ENCODE data around the gene FN1.
A peak's percentile ranks its signal among the peaks of the same experiment; 100 is the strongest.
"Not testable (repeated sequence)": the region's sequence is repeated elsewhere in the genome, so short reads cannot be mapped to it uniquely, and the experiment has no call there.

FN1 gene

GRCh38 chr2:215410181-215410931 is 25.5 kb downstream of the FN1 start:
- DNase-seq: not testable (repeated sequence)

GRCh38 chr2:215409331-215410127 is 26.3 kb downstream of the FN1 start:
- peak overlapping the region; percentile 73 for H3K27ac Mint-ChIP-seq
- H3K4me3 Mint-ChIP-seq: no peak overlapping the region
- ATAC-seq (peak; percentile 88), DNase-seq (peak; percentile 49)
- no peaks in the 10 kb centered on the region for H3K36me3 Mint-ChIP-seq (ENCODE audit: low read depth)
- peaks cover 41% of the 10 kb centered on the region for H3K27me3 Mint-ChIP-seq
- peaks cover 26% of the 10 kb centered on the region for H3K4me1 Mint-ChIP-seq
- no peaks in the 10 kb centered on the region for H3K9me3 Mint-ChIP-seq

More at GRCh38 chr2:215410181-215410931, 25.5 kb downstream of the FN1 start:
- ATAC-seq; H3K27ac Mint-ChIP-seq; H3K36me3 Mint-ChIP-seq (ENCODE audit: low read depth); H3K4me3 Mint-ChIP-seq; H3K9me3 Mint-ChIP-seq: not testable (repeated sequence)
- Mint-ChIP-seq H3K27me3 (peaks cover 48% of the 10 kb centered on the region), H3K4me1 (peaks cover 26% of the 10 kb centered on the region)

- H3K27me3 Mint-ChIP-seq: peaks cover 35% of the 10 kb centered on the region
- H3K36me3 Mint-ChIP-seq (ENCODE audit: low read depth); H3K27ac Mint-ChIP-seq; H3K9me3 Mint-ChIP-seq; ATAC-seq; DNase-seq; H3K4me3 Mint-ChIP-seq: not testable (repeated sequence)
- peaks cover 26% of the 10 kb centered on the region for H3K4me1 Mint-ChIP-seq
Measured at GRCh38 chr2:215408441-215408840, 27.4 kb downstream of the FN1 start.

GRCh38 chr2:215407590-215408264 is 28.1 kb downstream of the FN1 start:
- Mint-ChIP-seq H3K4me3 (no peak overlapping the region), H3K9me3 (no peaks in the 10 kb centered on the region), H3K27me3 (peaks cover 30% of the 10 kb centered on the region), H3K27ac (no peak overlapping the region), H3K36me3 (ENCODE audit: low read depth) (no peaks in the 10 kb centered on the region), H3K4me1 (peaks cover 26% of the 10 kb centered on the region)
- ATAC-seq (no peak), DNase-seq (no peak)

GRCh38 chr2:215407061-215407460 is 28.8 kb downstream of the FN1 start:
- no peak for ATAC-seq
- H3K9me3 Mint-ChIP-seq: no peaks in the 10 kb centered on the region
- no peak for DNase-seq
- H3K36me3 Mint-ChIP-seq (ENCODE audit: low read depth): no peaks in the 10 kb centered on the region
- H3K4me1 Mint-ChIP-seq: peaks cover 26% of the 10 kb centered on the region
- H3K27me3 Mint-ChIP-seq: peaks cover 26% of the 10 kb centered on the region
- H3K27ac Mint-ChIP-seq: no peak overlapping the region
- no peak overlapping the region for H3K4me3 Mint-ChIP-seq

- Mint-ChIP-seq H3K4me1 (peaks cover 22% of the 10 kb centered on the region), H3K27me3 (peaks cover 25% of the 10 kb centered on the region), H3K9me3 (no peaks in the 10 kb centered on the region), H3K4me3 (no peak overlapping the region), H3K27ac (no peak overlapping the region), H3K36me3 (ENCODE audit: low read depth) (no peaks in the 10 kb centered on the region)
- ATAC-seq: no peak
- no peak for DNase-seq
Measured at GRCh38 chr2:215405722-215406581, 29.9 kb downstream of the FN1 start.

- Mint-ChIP-seq H3K36me3 (ENCODE audit: low read depth) (no peaks in the 10 kb centered on the region), H3K27ac (no peak overlapping the region), H3K27me3 (peaks cover 22% of the 10 kb centered on the region), H3K4me3 (no peak overlapping the region), H3K4me1 (peaks cover 7% of the 10 kb centered on the region), H3K9me3 (no peaks in the 10 kb centered on the region)
- no peak for ATAC-seq
- no peak for DNase-seq
Measured at GRCh38 chr2:215404348-215405012, 31.4 kb downstream of the FN1 start.

GRCh38 chr2:215403441-215404347 is 32.2 kb downstream of the FN1 start:
- no peaks in the 10 kb centered on the region for H3K36me3 Mint-ChIP-seq (ENCODE audit: low read depth)
- ATAC-seq: no peak
- H3K27me3 Mint-ChIP-seq: peaks cover 18% of the 10 kb centered on the region
- DNase-seq: no peak
- H3K9me3 Mint-ChIP-seq: no peaks in the 10 kb centered on the region
- H3K4me3 Mint-ChIP-seq: no peak overlapping the region
- no peak overlapping the region for H3K27ac Mint-ChIP-seq
- H3K4me1 Mint-ChIP-seq: no peaks in the 10 kb centered on the region

- ATAC-seq: no peak
- Mint-ChIP-seq H3K27ac (no peak overlapping the region), H3K27me3 (peaks cover 10% of the 10 kb centered on the region), H3K36me3 (ENCODE audit: low read depth) (no peaks in the 10 kb centered on the region), H3K9me3 (no peaks in the 10 kb centered on the region), H3K4me1 (no peaks in the 10 kb centered on the region), H3K4me3 (no peak overlapping the region)
- DNase-seq: no peak
Measured at GRCh38 chr2:215401896-215402379, 33.9 kb downstream of the FN1 start.

GRCh38 chr2:215399067-215399716 is 36.7 kb downstream of the FN1 start:
- Mint-ChIP-seq H3K9me3 (no peaks in the 10 kb centered on the region), H3K36me3 (ENCODE audit: low read depth) (no peaks in the 10 kb centered on the region), H3K4me1 (no peaks in the 10 kb centered on the region), H3K4me3 (no peak overlapping the region), H3K27ac (no peak overlapping the region), H3K27me3 (peaks cover 8% of the 10 kb centered on the region)
- DNase-seq (no peak), ATAC-seq (no peak)

GRCh38 chr2:215397632-215398341 is 38.1 kb downstream of the FN1 start:
- H3K4me1 Mint-ChIP-seq: no peaks in the 10 kb centered on the region
- H3K36me3 Mint-ChIP-seq (ENCODE audit: low read depth): no peaks in the 10 kb centered on the region
- H3K9me3 Mint-ChIP-seq: no peaks in the 10 kb centered on the region
- H3K4me3 Mint-ChIP-seq: no peak overlapping the region
- peaks cover 6% of the 10 kb centered on the region for H3K27me3 Mint-ChIP-seq
- H3K27ac Mint-ChIP-seq: no peak overlapping the region
- DNase-seq (no peak), ATAC-seq (no peak)
